ENCODE data around the gene PBX3.
"Not testable (repeated sequence)": the region's sequence is repeated elsewhere in the genome, so short reads cannot be mapped to it uniquely, and the experiment has no call there.

GRCh38 chr9:125778538-125779219 lies 31.5 kb downstream of the PBX3 start:
- TF ChIP-seq HDGF (IDR thresholded peaks at IDR 0.05; ENCODE audit: borderline replicate concordance); ELF4 (IDR thresholded peaks at IDR 0.05); ZNF384 (IDR thresholded peaks at IDR 0.05); PKNOX1 (IDR thresholded peaks at IDR 0.05); FOXA1 (IDR thresholded peaks at IDR 0.05); FOXM1 (IDR thresholded peaks at IDR 0.05; ENCODE audit: borderline replicate concordance); ARNT (IDR thresholded peaks at IDR 0.05); TARDBP (IDR thresholded peaks at IDR 0.05); SUZ12 (IDR thresholded peaks at IDR 0.05); L3MBTL2 (conservative IDR thresholded peaks at IDR 0.05); SP1 (IDR thresholded peaks at IDR 0.05); BHLHE40 (IDR thresholded peaks at IDR 0.05; ENCODE audit: borderline replicate concordance); LEF1 (IDR thresholded peaks at IDR 0.05; ENCODE audit: borderline replicate concordance): not testable (repeated sequence)
